ENCODE results near the gene SUSD1.

Gene SUSD1

DNA sequence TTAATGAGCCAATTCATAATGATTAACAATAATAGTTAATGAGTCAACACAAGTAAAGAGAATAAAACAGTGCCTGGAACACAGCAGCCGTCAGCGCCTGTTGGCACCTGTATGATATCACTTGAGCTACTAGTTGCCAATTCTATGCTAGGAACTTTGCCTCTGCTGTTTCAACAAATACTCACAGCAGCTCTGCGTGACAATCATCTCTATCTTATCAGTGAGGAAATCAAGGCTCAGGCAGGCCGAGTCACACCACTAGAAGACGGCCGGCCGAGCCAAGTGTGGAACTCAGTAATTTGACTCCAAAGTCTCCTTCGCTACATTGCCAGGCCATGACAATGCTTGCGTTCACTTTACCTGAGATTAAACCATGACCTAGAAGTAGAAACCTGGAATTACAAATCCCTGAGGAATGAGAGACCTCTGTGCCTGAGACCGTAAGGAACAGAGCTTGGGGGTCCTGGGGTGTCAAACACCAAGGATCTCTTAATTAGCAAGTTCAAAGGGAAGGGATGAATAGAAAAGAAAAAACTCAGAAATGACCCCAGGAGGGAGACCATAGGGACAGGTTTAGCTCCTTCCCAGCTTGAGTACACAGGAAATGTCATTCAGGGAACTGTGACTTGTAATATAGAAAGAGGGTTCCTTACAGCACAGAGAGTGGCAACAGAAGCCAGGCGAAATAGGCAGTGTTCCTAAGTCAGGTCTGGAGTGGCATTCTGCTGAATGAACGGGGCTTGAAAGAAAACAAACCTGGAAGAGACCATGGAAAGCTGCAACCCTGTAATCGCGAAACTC is 109.1 kb downstream of the SUSD1 start:
- DNase-seq (ENCODE audit: low read depth, low spot score), result peak; percentile 91
- TF ChIP-seq, protein P1, sequence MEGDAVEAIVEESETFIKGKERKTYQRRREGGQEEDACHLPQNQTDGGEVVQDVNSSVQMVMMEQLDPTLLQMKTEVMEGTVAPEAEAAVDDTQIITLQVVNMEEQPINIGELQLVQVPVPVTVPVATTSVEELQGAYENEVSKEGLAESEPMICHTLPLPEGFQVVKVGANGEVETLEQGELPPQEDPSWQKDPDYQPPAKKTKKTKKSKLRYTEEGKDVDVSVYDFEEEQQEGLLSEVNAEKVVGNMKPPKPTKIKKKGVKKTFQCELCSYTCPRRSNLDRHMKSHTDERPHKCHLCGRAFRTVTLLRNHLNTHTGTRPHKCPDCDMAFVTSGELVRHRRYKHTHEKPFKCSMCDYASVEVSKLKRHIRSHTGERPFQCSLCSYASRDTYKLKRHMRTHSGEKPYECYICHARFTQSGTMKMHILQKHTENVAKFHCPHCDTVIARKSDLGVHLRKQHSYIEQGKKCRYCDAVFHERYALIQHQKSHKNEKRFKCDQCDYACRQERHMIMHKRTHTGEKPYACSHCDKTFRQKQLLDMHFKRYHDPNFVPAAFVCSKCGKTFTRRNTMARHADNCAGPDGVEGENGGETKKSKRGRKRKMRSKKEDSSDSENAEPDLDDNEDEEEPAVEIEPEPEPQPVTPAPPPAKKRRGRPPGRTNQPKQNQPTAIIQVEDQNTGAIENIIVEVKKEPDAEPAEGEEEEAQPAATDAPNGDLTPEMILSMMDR (IDR thresholded peaks at IDR 0.05; ENCODE audit: low read depth, low read length), result no peak
- in situ Hi-C loops (cut with HindIII; ENCODE audit: low sequenced_read_pairs), result no loop called here
- no peak overlapping the region for H3K4me3 ChIP-seq (ENCODE audit: low read depth, low read length)

DNA sequence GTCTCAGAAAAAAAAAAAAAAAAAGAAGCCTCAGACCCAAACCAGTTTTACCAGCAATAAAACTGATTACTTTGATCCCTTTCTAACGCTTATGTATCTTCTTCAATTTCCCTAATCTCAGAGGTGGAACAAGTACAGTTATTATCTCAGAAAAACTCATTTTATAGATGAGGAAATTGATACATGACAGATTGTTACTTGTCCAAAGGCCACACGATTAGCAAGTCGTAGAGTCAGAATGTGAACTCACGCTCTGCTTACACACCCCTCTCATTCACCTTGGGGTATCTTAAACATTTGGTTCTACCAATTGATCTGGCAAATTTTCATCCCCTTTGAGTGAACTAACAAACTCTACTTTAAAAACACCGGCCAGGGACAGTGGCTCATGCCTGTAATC is 110.2 kb downstream of the SUSD1 start:
- in situ Hi-C loops (cut with HindIII; ENCODE audit: low sequenced_read_pairs), result no loop called here
- no peak overlapping the region for H3K4me3 ChIP-seq (ENCODE audit: low read depth, low read length)
- TF ChIP-seq, protein P1 (IDR thresholded peaks at IDR 0.05; ENCODE audit: low read depth, low read length), result no peak
- no peak for DNase-seq (ENCODE audit: low read depth, low spot score)

DNA sequence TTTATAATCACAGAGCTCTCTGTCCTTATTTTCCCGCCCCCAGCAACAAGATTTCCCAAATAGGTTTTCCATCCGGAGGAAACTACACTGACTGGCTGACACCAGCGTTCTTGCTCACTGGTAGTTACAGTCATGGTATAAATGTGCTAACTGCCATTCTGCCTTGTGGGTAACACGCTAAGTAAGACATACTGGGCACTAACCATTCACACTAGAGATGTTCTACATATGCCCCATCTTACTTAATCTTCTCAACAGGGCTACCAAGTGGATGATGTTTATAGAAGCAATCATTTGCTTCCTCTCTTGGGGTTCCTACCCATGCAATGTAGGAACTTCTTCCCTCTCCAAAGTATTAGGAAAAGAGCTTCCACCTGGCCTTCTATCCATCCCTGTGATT is 111.5 kb downstream of the SUSD1 start:
- no peak overlapping the region for H3K4me3 ChIP-seq (ENCODE audit: low read depth, low read length)
- TF ChIP-seq, protein P1 (IDR thresholded peaks at IDR 0.05; ENCODE audit: low read depth, low read length), result no peak
- DNase-seq (ENCODE audit: low read depth, low spot score), result no peak
- in situ Hi-C loops (cut with HindIII; ENCODE audit: low sequenced_read_pairs), result no loop called here

DNA sequence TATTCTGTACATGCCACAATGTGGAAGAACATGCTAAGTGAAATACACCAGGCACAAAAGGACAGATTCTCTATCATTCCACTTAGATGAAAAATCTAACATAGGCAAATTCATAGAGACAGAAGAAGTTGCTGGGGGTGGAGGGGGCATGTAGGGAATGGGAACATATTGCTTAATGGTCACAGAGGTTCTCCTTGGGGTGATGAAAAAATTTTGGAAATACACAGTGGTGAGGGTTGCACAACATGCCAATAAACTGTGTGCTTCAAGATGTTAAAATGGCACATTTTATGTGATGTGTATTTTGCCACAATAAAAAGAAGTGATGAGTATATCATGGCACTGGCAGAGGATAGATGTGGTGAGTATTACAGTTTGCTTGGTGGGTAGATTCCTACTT is 111.9 kb downstream of the SUSD1 start:
- no peak overlapping the region for H3K4me3 ChIP-seq (ENCODE audit: low read depth, low read length)
- TF ChIP-seq, protein P1 (IDR thresholded peaks at IDR 0.05; ENCODE audit: low read depth, low read length), result no peak
- in situ Hi-C loops (cut with HindIII; ENCODE audit: low sequenced_read_pairs), result no loop called here
- no peak for DNase-seq (ENCODE audit: low read depth, low spot score)

DNA sequence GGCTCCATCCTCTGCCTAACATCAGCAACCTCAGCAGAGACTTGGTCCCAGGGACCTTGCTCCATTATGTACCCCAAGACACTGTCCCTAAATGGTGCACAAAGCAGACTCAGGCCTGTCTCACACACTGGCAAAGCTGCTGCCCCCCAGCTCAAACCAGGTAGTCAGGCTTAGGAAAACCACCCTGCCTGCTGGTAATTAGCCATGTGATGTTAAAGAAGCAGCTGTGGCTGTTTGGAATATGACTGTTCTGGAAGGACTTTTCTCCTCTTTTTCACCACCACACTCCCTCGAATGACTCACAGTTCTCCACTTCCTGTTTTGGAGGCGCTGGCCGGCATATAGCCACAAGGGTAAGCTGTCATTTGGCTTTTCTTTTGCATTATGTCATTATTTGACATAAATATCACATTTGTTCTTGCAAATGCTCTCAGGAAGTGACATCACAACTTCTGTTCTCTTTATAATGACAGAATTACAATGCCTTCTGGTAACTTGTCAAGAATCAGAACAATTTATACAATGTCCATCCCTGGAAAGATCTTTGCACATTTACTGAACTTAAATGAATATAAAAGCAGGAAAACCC is 113.9 kb downstream of the SUSD1 start:
- in situ Hi-C loops (cut with HindIII; ENCODE audit: low sequenced_read_pairs), result no loop called here
- DNase-seq (ENCODE audit: low read depth, low spot score), result peak; percentile 98
- H3K4me3 ChIP-seq (ENCODE audit: low read depth, low read length), result no peak overlapping the region
- TF ChIP-seq, protein P1 (IDR thresholded peaks at IDR 0.05; ENCODE audit: low read depth, low read length), result no peak

DNA sequence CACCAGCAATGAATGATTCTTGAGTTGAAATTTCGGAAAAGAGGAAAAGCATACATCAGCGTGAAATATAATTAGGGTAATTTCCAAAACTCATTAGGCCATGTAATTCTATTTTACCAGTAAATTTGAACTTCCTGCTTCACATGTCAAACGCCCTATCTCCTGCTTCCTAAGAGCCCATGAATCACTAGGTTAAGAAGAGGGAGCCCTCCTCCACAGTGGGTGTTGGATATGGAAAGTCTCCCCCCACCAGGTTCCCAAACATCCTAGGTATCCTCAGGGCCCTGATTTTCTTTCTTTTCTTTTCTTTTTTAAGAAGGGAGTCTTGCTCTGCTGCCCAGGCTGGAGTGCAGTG is 115.2 kb downstream of the SUSD1 start:
- no peak overlapping the region for H3K4me3 ChIP-seq (ENCODE audit: low read depth, low read length)
- DNase-seq (ENCODE audit: low read depth, low spot score), result no peak
- TF ChIP-seq, protein P1 (IDR thresholded peaks at IDR 0.05; ENCODE audit: low read depth, low read length), result no peak
- in situ Hi-C loops (cut with HindIII; ENCODE audit: low sequenced_read_pairs), result no loop called here
